Mesenchymal stem cell (in vitro differentiated cells and primary cell): ENCODE results near the gene NUDC.

Experiments
- DNase-seq: peaks from one replicate; pipeline ENCODE4 v3.0.0-alpha.2; 2013
- H2AFZ ChIP-seq: one replicate; pipeline ENCODE4 v1.6.1; 2013; ENCODE audit warnings: low read depth, mild to moderate bottlenecking, control low read depth, inconsistent platforms, low read length, moderate library complexity
- H2AK5ac ChIP-seq: 2 replicates; pipeline ENCODE4 v1.6.1; 2013; ENCODE audit warnings: low read length, moderate library complexity, mild to moderate bottlenecking, inconsistent platforms; ENCODE audit not compliant: severe bottlenecking
- H2BK120ac ChIP-seq: one replicate; pipeline ENCODE4 v1.6.1; 2013; ENCODE audit warnings: low read depth, mild to moderate bottlenecking, inconsistent platforms, low read length, moderate library complexity
- H2BK12ac ChIP-seq, 2 experiments: one replicate each; pipeline ENCODE4 v1.6.1; 2013; ENCODE audit warnings: inconsistent platforms in 2 of 2, low read length in 2 of 2, mild to moderate bottlenecking in 2 of 2, moderate library complexity in 2 of 2, control low read depth in 1 of 2
- H2BK15ac ChIP-seq: one replicate; pipeline ENCODE4 v1.6.1; 2013; ENCODE audit warnings: mild to moderate bottlenecking, low read depth, inconsistent platforms; ENCODE audit not compliant: poor library complexity, severe bottlenecking
- H2BK5ac ChIP-seq: 2 replicates; pipeline ENCODE4 v1.6.1; 2013; ENCODE audit warnings: low read depth, mild to moderate bottlenecking, low read length, control low read depth, inconsistent platforms; ENCODE audit not compliant: poor library complexity, severe bottlenecking
- H3K14ac ChIP-seq, 2 experiments: one replicate each; pipeline ENCODE4 v1.6.1; 2013; ENCODE audit warnings: inconsistent platforms in 2 of 2, low read length in 2 of 2, control low read depth in 1 of 2, mild to moderate bottlenecking in 1 of 2, moderate library complexity in 1 of 2
- H3K18ac ChIP-seq, 2 experiments: one replicate each; pipeline ENCODE4 v1.6.1; 2013; ENCODE audit warnings: inconsistent platforms in 2 of 2, low read length in 2 of 2, control low read depth in 1 of 2, low read depth in 1 of 2, mild to moderate bottlenecking in 1 of 2
- H3K23ac ChIP-seq, 2 experiments: one replicate each; pipeline ENCODE4 v1.6.1; 2013; ENCODE audit warnings: inconsistent platforms in 2 of 2, low read length in 2 of 2, mild to moderate bottlenecking in 2 of 2, moderate library complexity in 2 of 2, control low read depth in 1 of 2
- H3K27ac ChIP-seq: 2 replicates; pipeline ENCODE4 v1.5.1; 2013; ENCODE audit warnings: mild to moderate bottlenecking, moderate library complexity, low read length, control low read depth, inconsistent platforms; ENCODE audit not compliant: poor library complexity, severe bottlenecking
- H3K27me3 ChIP-seq, 2 experiments: 2 replicates each; pipeline versions ENCODE4 v1.6.1 to v1.7.0; 2013; ENCODE audit warnings: low read length in 2 of 2, mild to moderate bottlenecking in 2 of 2, moderate library complexity in 2 of 2, control low read depth in 1 of 2, inconsistent platforms in 1 of 2; ENCODE audit not compliant: control insufficient read depth in 1 of 2, insufficient read depth in 1 of 2
- H3K36me3 ChIP-seq, 2 experiments: 2 replicates each; pipeline versions ENCODE4 v1.6.1 to v1.7.0; 2013; ENCODE audit warnings: low read length in 2 of 2, control low read depth in 1 of 2, inconsistent platforms in 1 of 2, low read depth in 1 of 2, mild to moderate bottlenecking in 1 of 2; ENCODE audit not compliant: insufficient read depth in 2 of 2, control insufficient read depth in 1 of 2
- H3K4ac ChIP-seq, 2 experiments: one replicate each; pipeline ENCODE4 v1.6.1; 2013; ENCODE audit warnings: inconsistent platforms in 2 of 2, low read length in 2 of 2, mild to moderate bottlenecking in 2 of 2, moderate library complexity in 2 of 2, control low read depth in 1 of 2, low read depth in 1 of 2
- H3K4me1 ChIP-seq: 2 replicates; pipeline ENCODE4 v1.6.1; 2013; ENCODE audit warnings: low read depth, low read length, control low read depth; ENCODE audit not compliant: control insufficient read depth, insufficient read depth
- H3K4me2 ChIP-seq: 2 replicates; pipeline ENCODE4 v1.6.1; 2013; ENCODE audit warnings: low read length, mild to moderate bottlenecking, inconsistent platforms; ENCODE audit not compliant: poor library complexity, severe bottlenecking
- H3K4me3 ChIP-seq, 2 experiments: 2 replicates each; pipeline versions ENCODE4 v1.5.1 to v1.7.0; 2013; ENCODE audit warnings: low read length in 2 of 2, mild to moderate bottlenecking in 2 of 2, control low read depth in 1 of 2, low read depth in 1 of 2; ENCODE audit not compliant: insufficient read depth in 1 of 2
- H3K79me1 ChIP-seq: replicated peaks from 2 replicates; pipeline ENCODE4 v1.6.1; 2013; ENCODE audit warnings: mild to moderate bottlenecking, control low read depth, low read length, inconsistent platforms; ENCODE audit not compliant: poor library complexity, severe bottlenecking
- H3K9ac ChIP-seq: 2 replicates; pipeline ENCODE4 v1.7.0; 2013; ENCODE audit warnings: mild to moderate bottlenecking, low read length, moderate library complexity
- H3K9me3 ChIP-seq: 2 replicates; pipeline ENCODE4 v1.7.0; 2013; ENCODE audit warnings: mild to moderate bottlenecking, low read length; ENCODE audit not compliant: control insufficient read depth
- H4K8ac ChIP-seq: one replicate; pipeline ENCODE4 v1.6.1; 2013; ENCODE audit warnings: inconsistent platforms, mild to moderate bottlenecking, low read length, moderate library complexity
- H4K91ac ChIP-seq: one replicate; pipeline ENCODE4 v1.6.1; 2013; ENCODE audit warnings: mild to moderate bottlenecking, low read length, inconsistent platforms
- WGBS: methylation state at CpG from one replicate; pipeline ENCODE4 v1.1.7; 2013; ENCODE audit warnings: mixed read lengths; 5-methylcytosine and 5-hydroxymethylcytosine counted together

Gene NUDC

DNA sequence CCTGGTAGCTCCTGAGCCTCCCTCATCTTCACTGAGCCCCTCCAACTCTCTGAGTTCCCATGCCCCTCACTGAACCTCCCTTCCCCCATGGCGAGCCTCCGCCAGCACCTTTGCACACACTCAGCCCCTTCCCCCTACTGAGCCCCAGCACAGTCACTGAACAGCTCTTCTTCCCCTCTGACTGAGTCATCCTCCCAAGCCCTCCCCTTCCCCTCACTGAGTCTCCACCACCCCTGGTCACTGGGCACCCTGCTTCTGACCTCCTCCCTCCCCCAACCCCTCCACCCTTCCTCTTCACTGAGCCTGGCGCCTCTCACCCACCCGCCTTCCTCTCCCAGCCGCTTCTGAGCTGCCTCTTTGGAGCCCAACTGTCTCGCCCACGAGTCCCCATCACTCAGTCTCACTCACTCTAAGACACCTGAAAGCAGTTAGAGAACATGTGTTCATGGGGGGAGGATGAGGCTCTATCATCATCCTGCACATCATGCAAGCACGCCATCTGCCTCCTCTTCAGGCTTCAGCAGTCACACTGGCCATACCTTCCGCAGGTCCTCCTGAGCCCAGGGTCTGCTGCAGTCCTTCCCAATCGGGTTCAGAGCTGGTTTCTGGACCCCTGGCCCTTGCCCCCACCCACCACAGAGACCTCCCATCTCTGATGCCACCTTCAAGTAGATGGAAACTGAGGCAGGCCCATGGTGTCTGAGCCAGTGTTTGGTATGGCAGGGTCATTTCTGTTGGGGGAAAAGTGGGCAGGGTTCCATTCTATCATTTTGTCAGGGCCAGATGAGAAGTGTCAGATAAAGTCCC is 70.0 kb downstream of the NUDC start:
- H3K4me1 ChIP-seq: peaks cover 32% of the 10 kb centered on the region
- peak overlapping the region in 1 of 2 experiments; percentile 18 for H3K14ac ChIP-seq
- no peak overlapping the region for H2BK120ac ChIP-seq
- no peak overlapping the region for H3K4me3 ChIP-seq
- H4K91ac ChIP-seq: peak overlapping the region; percentile 23
- peaks cover 0 to 6% of the 10 kb centered on the region in 2 experiments for H3K27me3 ChIP-seq
- no peak overlapping the region for H2BK15ac ChIP-seq
- H3K4ac ChIP-seq: peak overlapping the region; percentile 70 to 87
- WGBS: 30% methylated on average over 10 of the region's 10 CpGs
- peak overlapping the region in 1 of 2 experiments; percentile 6 for H3K23ac ChIP-seq
- peak; percentile 75 for DNase-seq
- no peaks in the 10 kb centered on the region for H3K79me1 ChIP-seq
- peak overlapping the region; percentile 47 to 85 for H3K18ac ChIP-seq
- H3K4me2 ChIP-seq: peak overlapping the region; percentile 40
- no peaks in the 10 kb centered on the region for H3K9me3 ChIP-seq
- peak overlapping the region; percentile 98 for H3K27ac ChIP-seq
- H4K8ac ChIP-seq: peak overlapping the region; percentile 52
- H2AK5ac ChIP-seq: peak overlapping the region; percentile 94
- no peak overlapping the region for H2AFZ ChIP-seq
- no peaks in the 10 kb centered on the region for H3K36me3 ChIP-seq
- no peak overlapping the region for H3K9ac ChIP-seq
- H2BK5ac ChIP-seq: peak overlapping the region; percentile 96
- H2BK12ac ChIP-seq: peak overlapping the region; percentile 70 to 97

DNA sequence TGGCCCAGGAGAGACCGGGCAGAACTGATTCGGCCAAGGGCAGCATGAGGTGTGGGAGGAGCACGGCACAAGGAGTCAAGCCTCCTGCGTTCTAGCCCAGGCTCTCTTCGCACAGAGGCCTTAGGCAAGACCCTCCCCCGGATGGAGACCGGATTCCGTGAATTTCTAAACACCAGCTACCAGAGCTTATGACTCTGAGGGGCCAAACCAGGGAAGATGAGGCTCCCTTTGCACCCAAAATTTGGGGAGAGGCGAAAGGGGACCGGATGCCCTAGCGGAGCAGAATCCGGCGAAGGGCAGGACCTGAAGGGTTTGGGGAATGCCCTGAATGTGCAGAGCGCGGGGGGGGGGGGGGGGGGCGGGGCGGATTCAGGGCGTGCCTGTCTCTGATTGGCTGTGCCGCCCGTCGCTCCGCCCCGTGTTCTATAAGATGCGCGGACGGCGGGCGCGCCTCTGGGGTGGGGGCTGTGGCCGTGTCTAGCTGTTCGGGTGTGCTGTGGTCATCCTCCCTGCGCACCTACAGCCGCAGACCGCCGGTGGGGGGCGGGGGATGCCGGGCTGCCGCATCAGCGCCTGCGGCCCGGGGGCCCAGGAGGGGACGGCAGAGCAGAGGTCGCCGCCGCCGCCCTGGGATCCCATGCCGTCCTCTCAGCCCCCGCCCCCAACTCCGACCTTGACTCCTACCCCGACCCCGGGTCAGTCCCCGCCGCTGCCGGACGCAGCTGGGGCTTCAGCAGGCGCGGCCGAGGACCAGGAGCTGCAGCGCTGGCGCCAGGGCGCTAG is 71.9 kb downstream of the NUDC start, which contains the start of gene TRNP1:
Gene TRNP1, plus strand, starts transcription at position 456 of the 783 bp plus-strand sequence. Its CDS starts 95 bp downstream, at position 551.
- Histone ChIP-seq H2AK5ac (peak within 1 kb of the TSS; percentile 57), H3K4ac (peak within 1 kb of the TSS; percentile 83 to 84), H3K4me2 (peak within 1 kb of the TSS; percentile 84), H2BK5ac (peak within 1 kb of the TSS; percentile 73), H3K9ac (peak within 1 kb of the TSS; percentile 83), H3K27me3 (no peaks in the 10 kb centered on the region), H3K14ac (peak within 1 kb of the TSS in 1 of 2 experiments; percentile 80), H3K9me3 (no peaks in the 10 kb centered on the region), H3K4me3 (peak within 1 kb of the TSS; percentile 86 to 90), H2AFZ (peak within 1 kb of the TSS; percentile 72), H3K27ac (peak within 1 kb of the TSS; percentile 93), H2BK12ac (peak within 1 kb of the TSS; percentile 2 to 96), H3K4me1 (peaks cover 44% of the 10 kb centered on the region), H3K36me3 (no peaks in the 10 kb centered on the region), H4K91ac (peak within 1 kb of the TSS; percentile 65), H3K79me1 (no peaks in the 10 kb centered on the region), H2BK15ac (peak within 1 kb of the TSS; percentile 60), H2BK120ac (peak within 1 kb of the TSS; percentile 64), H3K18ac (peak within 1 kb of the TSS; percentile 84 to 91), H3K23ac (peak within 1 kb of the TSS; percentile 66 to 81), H4K8ac (peak within 1 kb of the TSS; percentile 45)
- peak; percentile 85 for DNase-seq
- under 1% methylated on average over 32 of the region's 61 CpGs for WGBS

DNA sequence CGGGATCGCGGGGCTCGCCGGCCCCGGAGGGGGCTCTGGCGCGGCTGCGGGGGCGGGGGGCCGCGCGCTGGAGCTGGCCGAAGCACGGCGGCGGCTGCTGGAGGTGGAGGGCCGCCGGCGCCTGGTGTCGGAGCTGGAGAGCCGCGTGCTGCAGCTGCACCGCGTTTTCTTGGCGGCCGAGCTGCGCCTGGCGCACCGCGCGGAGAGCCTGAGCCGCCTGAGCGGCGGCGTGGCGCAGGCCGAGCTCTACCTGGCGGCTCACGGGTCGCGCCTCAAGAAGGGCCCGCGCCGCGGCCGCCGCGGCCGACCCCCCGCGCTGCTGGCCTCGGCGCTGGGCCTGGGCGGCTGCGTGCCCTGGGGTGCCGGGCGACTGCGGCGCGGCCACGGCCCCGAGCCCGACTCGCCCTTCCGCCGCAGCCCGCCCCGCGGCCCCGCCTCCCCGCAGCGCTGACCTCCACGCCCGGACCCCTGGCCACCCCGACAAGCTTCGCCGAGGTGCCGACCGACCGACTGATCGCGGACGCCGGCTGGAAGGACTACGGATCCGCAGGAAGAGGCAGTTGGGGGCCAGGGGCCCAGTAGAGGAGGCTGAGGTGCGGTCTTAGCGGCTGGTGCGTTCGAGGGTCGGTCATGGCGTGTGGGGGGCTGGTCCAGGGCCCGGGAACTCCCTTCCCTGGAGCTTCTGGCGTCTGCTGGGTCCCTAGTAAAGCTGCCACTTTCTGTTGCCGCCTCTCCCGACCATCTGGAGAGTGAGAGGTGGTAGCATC is 72.7 kb downstream of the NUDC start:
- no peaks in the 10 kb centered on the region for H3K27me3 ChIP-seq
- H2BK15ac ChIP-seq: peak overlapping the region; percentile 44
- H3K23ac ChIP-seq: peak overlapping the region; percentile 66 to 81
- DNase-seq: no peak
- H4K8ac ChIP-seq: peak overlapping the region; percentile 43
- under 1% methylated on average over 63 of the region's 97 CpGs for WGBS
- H2BK5ac ChIP-seq: peak overlapping the region; percentile 26
- H3K14ac ChIP-seq: peak overlapping the region in 1 of 2 experiments; percentile 76
- H3K4ac ChIP-seq: peak overlapping the region; percentile 76 to 83
- no peaks in the 10 kb centered on the region for H3K9me3 ChIP-seq
- H3K27ac ChIP-seq: peak overlapping the region; percentile 41
- no peak overlapping the region for H2AFZ ChIP-seq
- peak overlapping the region; percentile 58 for H4K91ac ChIP-seq
- no peaks in the 10 kb centered on the region for H3K79me1 ChIP-seq
- H2BK12ac ChIP-seq: peak overlapping the region in 1 of 2 experiments; percentile 81
- peak overlapping the region; percentile 44 for H3K4me2 ChIP-seq
- peaks cover 49% of the 10 kb centered on the region for H3K4me1 ChIP-seq
- H3K36me3 ChIP-seq: no peaks in the 10 kb centered on the region
- peak overlapping the region; percentile 84 to 91 for H3K18ac ChIP-seq
- peak overlapping the region; percentile 86 to 90 for H3K4me3 ChIP-seq
- H2AK5ac ChIP-seq: no peak overlapping the region
- H3K9ac ChIP-seq: peak overlapping the region; percentile 83
- peak overlapping the region; percentile 64 for H2BK120ac ChIP-seq
